Liver (tissue), 3 donors: ENCODE results near the gene CRACR2B.

ENCODE experiments used
- ATF3 ChIP-seq: IDR thresholded peaks from 2 replicates; pipeline ENCODE4 v1.6.1; 2016; ENCODE audit warnings: antibody characterized with exemption
- EGR1 ChIP-seq, 2 donors: IDR thresholded peaks; 2 replicates each; pipeline ENCODE4 v1.6.1; 2016 to 2018; ENCODE audit warnings: antibody characterized with exemption in 2 of 2, low read depth in 2 of 2
- JUND ChIP-seq, 2 donors: IDR thresholded peaks; 2 replicates each; pipeline ENCODE4 v1.6.1; 2016; ENCODE audit warnings: antibody characterized with exemption in 2 of 2
- MAX ChIP-seq: IDR thresholded peaks from 2 replicates; pipeline ENCODE4 v1.6.1; 2016; ENCODE audit warnings: antibody characterized with exemption
- RAD21 ChIP-seq, 2 donors: IDR thresholded peaks; 2 replicates each; pipeline ENCODE4 v1.6.1; 2016; ENCODE audit warnings: antibody characterized with exemption in 2 of 2, mild to moderate bottlenecking in 2 of 2
- RXRA ChIP-seq, 2 donors: IDR thresholded peaks; 2 replicates each; pipeline ENCODE4 v1.6.1; 2017 to 2018; ENCODE audit warnings: antibody characterized with exemption in 2 of 2, mild to moderate bottlenecking in 1 of 2
- SP1 ChIP-seq: IDR thresholded peaks from 2 replicates; pipeline ENCODE4 v1.6.1; 2018; ENCODE audit warnings: antibody characterized with exemption, mild to moderate bottlenecking
- TAF1 ChIP-seq: conservative IDR thresholded peaks from 2 replicates; pipeline ENCODE4 v1.6.1; 2016; ENCODE audit warnings: antibody characterized with exemption, mild to moderate bottlenecking
- YY1 ChIP-seq: IDR thresholded peaks from 2 replicates; pipeline ENCODE4 v1.6.1; 2016; ENCODE audit warnings: antibody characterized with exemption, mild to moderate bottlenecking
- ZBTB33 ChIP-seq: IDR thresholded peaks from 2 replicates; pipeline ENCODE4 v1.6.1; 2016; ENCODE audit warnings: antibody characterized with exemption
- TF ChIP-seq, protein P1 (sequence below): fragments of 150-350 bp; IDR thresholded peaks from 2 replicates; pipeline ENCODE4 v1.5.1; 2017; ENCODE audit warnings: improper control_type of control experiment, low read depth, low read length; ENCODE audit not compliant: missing input control
- TF ChIP-seq, protein P2 (sequence below): IDR thresholded peaks from 2 replicates; pipeline ENCODE4 v1.6.1; 2016; ENCODE audit warnings: antibody characterized with exemption, mild to moderate bottlenecking
- donor health status: healthy.
- donor health status: healthy.

GRCh38 chr11:870127-870413, 42.4 kb downstream of the CRACR2B start:
- no peak for TF ChIP-seq RXRA (IDR thresholded peaks at IDR 0.05)
- no peak for TF ChIP-seq JUND (IDR thresholded peaks at IDR 0.05)
- TF ChIP-seq, protein P1, sequence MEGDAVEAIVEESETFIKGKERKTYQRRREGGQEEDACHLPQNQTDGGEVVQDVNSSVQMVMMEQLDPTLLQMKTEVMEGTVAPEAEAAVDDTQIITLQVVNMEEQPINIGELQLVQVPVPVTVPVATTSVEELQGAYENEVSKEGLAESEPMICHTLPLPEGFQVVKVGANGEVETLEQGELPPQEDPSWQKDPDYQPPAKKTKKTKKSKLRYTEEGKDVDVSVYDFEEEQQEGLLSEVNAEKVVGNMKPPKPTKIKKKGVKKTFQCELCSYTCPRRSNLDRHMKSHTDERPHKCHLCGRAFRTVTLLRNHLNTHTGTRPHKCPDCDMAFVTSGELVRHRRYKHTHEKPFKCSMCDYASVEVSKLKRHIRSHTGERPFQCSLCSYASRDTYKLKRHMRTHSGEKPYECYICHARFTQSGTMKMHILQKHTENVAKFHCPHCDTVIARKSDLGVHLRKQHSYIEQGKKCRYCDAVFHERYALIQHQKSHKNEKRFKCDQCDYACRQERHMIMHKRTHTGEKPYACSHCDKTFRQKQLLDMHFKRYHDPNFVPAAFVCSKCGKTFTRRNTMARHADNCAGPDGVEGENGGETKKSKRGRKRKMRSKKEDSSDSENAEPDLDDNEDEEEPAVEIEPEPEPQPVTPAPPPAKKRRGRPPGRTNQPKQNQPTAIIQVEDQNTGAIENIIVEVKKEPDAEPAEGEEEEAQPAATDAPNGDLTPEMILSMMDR, result no peak
- no peak for TF ChIP-seq YY1
- no peak for TF ChIP-seq RAD21 (IDR thresholded peaks at IDR 0.05)
- no peak for TF ChIP-seq EGR1 (IDR thresholded peaks at IDR 0.05; ENCODE audit: low read depth in 2 of 2)
- TF ChIP-seq TAF1, result no peak
- no peak for TF ChIP-seq ZBTB33
- TF ChIP-seq SP1, result no peak
- TF ChIP-seq MAX, result no peak
- TF ChIP-seq, protein P2, sequence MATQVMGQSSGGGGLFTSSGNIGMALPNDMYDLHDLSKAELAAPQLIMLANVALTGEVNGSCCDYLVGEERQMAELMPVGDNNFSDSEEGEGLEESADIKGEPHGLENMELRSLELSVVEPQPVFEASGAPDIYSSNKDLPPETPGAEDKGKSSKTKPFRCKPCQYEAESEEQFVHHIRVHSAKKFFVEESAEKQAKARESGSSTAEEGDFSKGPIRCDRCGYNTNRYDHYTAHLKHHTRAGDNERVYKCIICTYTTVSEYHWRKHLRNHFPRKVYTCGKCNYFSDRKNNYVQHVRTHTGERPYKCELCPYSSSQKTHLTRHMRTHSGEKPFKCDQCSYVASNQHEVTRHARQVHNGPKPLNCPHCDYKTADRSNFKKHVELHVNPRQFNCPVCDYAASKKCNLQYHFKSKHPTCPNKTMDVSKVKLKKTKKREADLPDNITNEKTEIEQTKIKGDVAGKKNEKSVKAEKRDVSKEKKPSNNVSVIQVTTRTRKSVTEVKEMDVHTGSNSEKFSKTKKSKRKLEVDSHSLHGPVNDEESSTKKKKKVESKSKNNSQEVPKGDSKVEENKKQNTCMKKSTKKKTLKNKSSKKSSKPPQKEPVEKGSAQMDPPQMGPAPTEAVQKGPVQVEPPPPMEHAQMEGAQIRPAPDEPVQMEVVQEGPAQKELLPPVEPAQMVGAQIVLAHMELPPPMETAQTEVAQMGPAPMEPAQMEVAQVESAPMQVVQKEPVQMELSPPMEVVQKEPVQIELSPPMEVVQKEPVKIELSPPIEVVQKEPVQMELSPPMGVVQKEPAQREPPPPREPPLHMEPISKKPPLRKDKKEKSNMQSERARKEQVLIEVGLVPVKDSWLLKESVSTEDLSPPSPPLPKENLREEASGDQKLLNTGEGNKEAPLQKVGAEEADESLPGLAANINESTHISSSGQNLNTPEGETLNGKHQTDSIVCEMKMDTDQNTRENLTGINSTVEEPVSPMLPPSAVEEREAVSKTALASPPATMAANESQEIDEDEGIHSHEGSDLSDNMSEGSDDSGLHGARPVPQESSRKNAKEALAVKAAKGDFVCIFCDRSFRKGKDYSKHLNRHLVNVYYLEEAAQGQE, result no peak
- no peak for TF ChIP-seq ATF3
